ENCODE measurements around the gene MRPL9. TPM values are rescaled to one million over a fixed set of nuclear protein-coding genes. Genes with fewer than 3 reads are reported as not detected.

MRPL9 gene
- total and polyA plus RNA-seq, 2 experiments from 2014 or later: 89.0 to 126 TPM

DNA sequence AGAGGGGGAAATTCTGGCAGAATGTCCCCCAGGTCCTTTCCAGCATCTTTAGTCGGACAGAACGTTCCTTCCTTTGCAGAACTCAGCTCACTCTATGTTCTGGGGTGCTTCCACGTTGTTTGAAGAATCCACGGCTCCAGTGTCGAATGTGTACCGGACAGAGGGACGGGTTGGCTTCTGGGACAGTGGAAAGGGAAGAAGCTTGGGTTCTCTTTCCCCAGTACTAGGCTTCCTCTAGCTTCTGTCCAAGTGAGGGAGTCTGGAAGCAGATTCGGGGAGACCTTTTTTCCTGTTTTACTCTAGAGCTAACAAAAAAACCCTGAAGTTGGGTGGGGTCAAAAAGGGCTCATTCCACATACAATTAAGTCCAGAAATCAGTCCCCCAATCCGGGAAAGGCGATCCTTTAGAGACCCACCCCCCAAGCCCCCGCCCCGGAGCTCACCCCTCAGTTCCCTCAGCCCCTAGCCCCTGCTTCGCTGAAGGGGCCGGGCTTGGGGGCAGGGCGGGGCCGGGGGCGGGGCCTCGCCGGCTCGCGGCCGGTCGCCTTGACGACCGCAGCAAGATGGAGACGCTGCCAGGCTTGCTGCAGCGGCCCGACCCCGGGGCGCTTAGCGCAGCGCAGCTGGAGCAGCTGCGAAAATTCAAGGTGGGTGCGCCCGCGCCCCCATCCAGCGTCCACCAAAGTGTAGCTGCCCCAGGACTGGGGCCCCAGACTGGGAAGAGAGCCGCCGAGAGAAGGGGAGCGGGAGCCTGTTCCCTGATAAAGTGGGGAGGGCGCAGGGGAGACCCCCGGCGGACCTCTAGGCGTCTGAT, 42.1 kb downstream of the MRPL9 start, which contains the start of gene RIIAD1 (continued):
- no peak for TF ChIP-seq ZNF462 (CRISPR knock-in tag; IDR thresholded peaks at IDR 0.05)
- no peak for TF ChIP-seq POLR2AphosphoS5 (IDR thresholded peaks at IDR 0.05; ENCODE audit: low read depth)
- TF ChIP-seq, protein P1, sequence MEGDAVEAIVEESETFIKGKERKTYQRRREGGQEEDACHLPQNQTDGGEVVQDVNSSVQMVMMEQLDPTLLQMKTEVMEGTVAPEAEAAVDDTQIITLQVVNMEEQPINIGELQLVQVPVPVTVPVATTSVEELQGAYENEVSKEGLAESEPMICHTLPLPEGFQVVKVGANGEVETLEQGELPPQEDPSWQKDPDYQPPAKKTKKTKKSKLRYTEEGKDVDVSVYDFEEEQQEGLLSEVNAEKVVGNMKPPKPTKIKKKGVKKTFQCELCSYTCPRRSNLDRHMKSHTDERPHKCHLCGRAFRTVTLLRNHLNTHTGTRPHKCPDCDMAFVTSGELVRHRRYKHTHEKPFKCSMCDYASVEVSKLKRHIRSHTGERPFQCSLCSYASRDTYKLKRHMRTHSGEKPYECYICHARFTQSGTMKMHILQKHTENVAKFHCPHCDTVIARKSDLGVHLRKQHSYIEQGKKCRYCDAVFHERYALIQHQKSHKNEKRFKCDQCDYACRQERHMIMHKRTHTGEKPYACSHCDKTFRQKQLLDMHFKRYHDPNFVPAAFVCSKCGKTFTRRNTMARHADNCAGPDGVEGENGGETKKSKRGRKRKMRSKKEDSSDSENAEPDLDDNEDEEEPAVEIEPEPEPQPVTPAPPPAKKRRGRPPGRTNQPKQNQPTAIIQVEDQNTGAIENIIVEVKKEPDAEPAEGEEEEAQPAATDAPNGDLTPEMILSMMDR (conservative IDR thresholded peaks at IDR 0.05; ENCODE audit: low read depth in 2 of 2): no peak
- TF ChIP-seq ETS1 (IDR thresholded peaks at IDR 0.05): no peak
- no peak for TF ChIP-seq ZNF114 (CRISPR knock-in tag; IDR thresholded peaks at IDR 0.05)
- TF ChIP-seq CREB1 (CRISPR knock-in tag; IDR thresholded peaks at IDR 0.05; ENCODE audit: low read depth): no peak
- no peak for TF ChIP-seq JUNB (IDR thresholded peaks at IDR 0.05; ENCODE audit: unreplicated experiment)
- TF ChIP-seq EZH2phosphoT487 (IDR thresholded peaks at IDR 0.05; ENCODE audit: unreplicated experiment): no peak
- no peak for TF ChIP-seq ZNF331 (CRISPR knock-in tag; IDR thresholded peaks at IDR 0.05; ENCODE audit: low read depth)
- no peak for TF ChIP-seq STAT1 (IDR thresholded peaks at IDR 0.05; ENCODE audit: unreplicated experiment)
- TF ChIP-seq REST (IDR thresholded peaks at IDR 0.05; ENCODE audit: unreplicated experiment): no peak
- no peak for TF ChIP-seq NANOG (IDR thresholded peaks at IDR 0.05; ENCODE audit: borderline replicate concordance)
